Smooth muscle cell (in vitro differentiated cells): ENCODE measurements around the gene AMFR. TPM values are rescaled to one million over a fixed set of nuclear protein-coding genes. Genes with fewer than 3 reads are reported as not detected.

Experiments
- DNase-seq: peaks from one replicate; lab custom pipeline; 2025; ENCODE audit not compliant: unreplicated experiment; lab: John Stamatoyannopoulos, UW
- H2AFZ ChIP-seq: fragments of 200-600 bp; sonication (generic); 2 replicates; pipeline ENCODE4 v1.6.0; 2016; ENCODE audit warnings: antibody characterized with exemption, low read depth, mild to moderate bottlenecking
- H3F3A ChIP-seq: fragments of 200-600 bp; sonication (generic); 2 replicates; pipeline ENCODE4 v1.6.0; 2017; ENCODE audit warnings: antibody characterized with exemption, low read depth
- H3K27ac ChIP-seq: fragments of 200-600 bp; sonication (generic); 2 replicates; pipeline ENCODE4 v1.5.1; 2016; ENCODE audit warnings: low read depth, mild to moderate bottlenecking
- H3K27me3 ChIP-seq: fragments of 200-600 bp; sonication (generic); 2 replicates; pipeline ENCODE4 v1.6.1; 2016; ENCODE audit warnings: low read depth, mild to moderate bottlenecking
- H3K36me3 ChIP-seq: fragments of 200-600 bp; sonication (generic); 2 replicates; pipeline ENCODE4 v1.5.1; 2016; ENCODE audit warnings: low read depth
- H3K4me1 ChIP-seq: fragments of 200-600 bp; sonication (generic); 2 replicates; pipeline ENCODE4 v1.5.1; 2016; ENCODE audit warnings: low read depth
- H3K4me2 ChIP-seq: fragments of 200-600 bp; sonication (generic); 2 replicates; pipeline ENCODE4 v1.6.0; 2016; ENCODE audit warnings: mild to moderate bottlenecking
- H3K4me3 ChIP-seq: fragments of 200-600 bp; sonication (generic); 2 replicates; pipeline ENCODE4 v1.5.1; 2016; ENCODE audit warnings: mild to moderate bottlenecking
- H3K79me2 ChIP-seq: fragments of 200-600 bp; sonication (generic); 2 replicates; pipeline ENCODE4 v1.6.0; 2016; ENCODE audit warnings: low read depth, mild to moderate bottlenecking
- H3K9ac ChIP-seq: fragments of 200-600 bp; sonication (generic); 2 replicates; pipeline ENCODE4 v1.6.0; 2016; ENCODE audit warnings: low read depth
- H3K9me3 ChIP-seq: fragments of 200-600 bp; sonication (generic); replicated peaks from 2 replicates; pipeline ENCODE4 v1.5.1; 2016; ENCODE audit warnings: low read depth
- H4K20me1 ChIP-seq: fragments of 200-600 bp; sonication (generic); 2 replicates; pipeline ENCODE4 v1.6.0; 2016; ENCODE audit warnings: low read depth
- CTCF ChIP-seq: fragments of 200-600 bp; sonication (generic); IDR thresholded peaks from 2 replicates; pipeline ENCODE4 v1.5.1; 2017; ENCODE audit warnings: borderline replicate concordance, mild to moderate bottlenecking, antibody characterized with exemption; ENCODE audit not compliant: insufficient read depth, poor library complexity, severe bottlenecking
- WGBS: methylation state at CpG from one replicate; pipeline ENCODE4 v1.1.7; 2016; ENCODE audit warnings: low lambda C conversion rate; 5-methylcytosine and 5-hydroxymethylcytosine counted together
- polyA plus RNA-seq: library from polyadenylated mRNA; unstranded; fragments of >200 nt; fragmentation: Nextera tagmentation; extraction: Ambion mirVana; gene quantifications from 2 replicates; pipeline ENCODE4 v1.2.1, GENCODE V29; 2016
- total RNA-seq: library from RNA; depleted of rRNA; stranded (reverse); fragments of >200 nt; gene quantifications from 2 replicates; pipeline ENCODE4 v1.2.3, GENCODE V29; 2014

AMFR gene
- total and polyA plus RNA-seq, 2 experiments from 2014 or later = 45.2 to 76.6 TPM

GRCh38 chr16:56426585-56426984, 1.2 kb upstream of the AMFR start:
- Histone ChIP-seq H3K27me3 (no peaks in the 10 kb centered on the region), H3K9me3 (no peaks in the 10 kb centered on the region), H3F3A (peaks cover 31% of the 10 kb centered on the region), H3K4me2 (no peak overlapping the region), H3K9ac (no peak overlapping the region), H3K4me3 (no peak overlapping the region), H3K27ac (peak overlapping the region; percentile 45), H3K79me2 (peaks cover 29% of the 10 kb centered on the region), H3K36me3 (peaks cover 6% of the 10 kb centered on the region), H2AFZ (no peak overlapping the region), H3K4me1 (peaks cover 19% of the 10 kb centered on the region), H4K20me1 (peaks cover 40% of the 10 kb centered on the region)
- WGBS = 80% methylated on average over 4 of the region's 4 CpGs
- no peak for TF ChIP-seq CTCF
- DNase-seq = no peak

GRCh38 chr16:56424791-56425438, 430 bp downstream of the AMFR start:
- no peak for TF ChIP-seq CTCF
- Histone ChIP-seq H3K9me3 (no peaks in the 10 kb centered on the region), H2AFZ (peak overlapping the region; percentile 70), H3K9ac (peak overlapping the region; percentile 76), H3K4me3 (peak overlapping the region; percentile 93), H3K27me3 (no peaks in the 10 kb centered on the region), H3K79me2 (peaks cover 46% of the 10 kb centered on the region), H3F3A (peaks cover 31% of the 10 kb centered on the region), H3K27ac (peak overlapping the region; percentile 21), H3K4me1 (peaks cover 22% of the 10 kb centered on the region), H3K4me2 (peak overlapping the region; percentile 96), H4K20me1 (peaks cover 51% of the 10 kb centered on the region), H3K36me3 (no peaks in the 10 kb centered on the region)
- DNase-seq = no peak
- WGBS = 1% methylated on average over 55 of the region's 79 CpGs

- under 1% methylated on average over 12 of the region's 16 CpGs for WGBS
- peaks cover 28% of the 10 kb centered on the region for H3F3A ChIP-seq
- H3K27me3 ChIP-seq = no peaks in the 10 kb centered on the region
- H3K79me2 ChIP-seq = peaks cover 51% of the 10 kb centered on the region
- peak overlapping the region; percentile 76 for H3K9ac ChIP-seq
- peak overlapping the region; percentile 93 for H3K4me3 ChIP-seq
- H3K27ac ChIP-seq = peak overlapping the region; percentile 10
- TF ChIP-seq CTCF = no peak
- no peak for DNase-seq
- peaks cover 22% of the 10 kb centered on the region for H3K4me1 ChIP-seq
- peak overlapping the region; percentile 96 for H3K4me2 ChIP-seq
- H2AFZ ChIP-seq = peak overlapping the region; percentile 70
- no peaks in the 10 kb centered on the region for H3K36me3 ChIP-seq
- H4K20me1 ChIP-seq = peaks cover 51% of the 10 kb centered on the region
- no peaks in the 10 kb centered on the region for H3K9me3 ChIP-seq
These were observed 961 bp downstream of the AMFR start for GRCh38 chr16:56424404-56424764.
